HFF-Myc (cell line): ENCODE data around the gene VCP.

ENCODE experiments used
- DNase-seq: peaks from one replicate; pipeline ENCODE4 v3.0.0-alpha.2; 2011; ENCODE audit warnings: low read depth; ENCODE audit errors: extremely low read depth
- H3K4me3 ChIP-seq: replicated peaks from 2 replicates; pipeline ENCODE4 v1.5.1; 2011; ENCODE audit warnings: low read depth, mild to moderate bottlenecking, control low read depth, low read length
- TF ChIP-seq, protein P1 (sequence below): IDR thresholded peaks from 2 replicates; pipeline ENCODE4 v1.5.1; 2012; ENCODE audit warnings: mild to moderate bottlenecking, low read depth, low read length, control low read depth; ENCODE audit errors: missing control alignments

VCP gene

DNA sequence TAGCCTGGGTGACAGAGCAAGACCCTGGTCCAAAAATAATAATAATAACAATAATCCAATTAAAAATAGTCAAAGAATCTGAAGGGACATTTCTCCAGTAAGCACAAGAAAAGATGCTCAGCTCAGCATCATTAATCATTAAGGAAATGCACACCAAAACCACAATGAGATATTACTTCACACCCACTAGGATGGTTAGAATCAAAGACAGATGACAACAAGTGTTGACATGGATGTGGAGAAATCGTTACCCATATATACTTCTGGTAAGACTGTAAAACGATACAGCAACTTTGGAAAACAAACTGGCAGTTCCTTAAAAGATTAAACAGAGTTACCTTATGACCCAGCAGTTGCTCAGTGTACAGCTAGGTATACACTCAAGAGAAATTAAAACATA, 12.7 kb upstream of the VCP start:
- H3K4me3 ChIP-seq = no peak overlapping the region
- TF ChIP-seq, protein P1, sequence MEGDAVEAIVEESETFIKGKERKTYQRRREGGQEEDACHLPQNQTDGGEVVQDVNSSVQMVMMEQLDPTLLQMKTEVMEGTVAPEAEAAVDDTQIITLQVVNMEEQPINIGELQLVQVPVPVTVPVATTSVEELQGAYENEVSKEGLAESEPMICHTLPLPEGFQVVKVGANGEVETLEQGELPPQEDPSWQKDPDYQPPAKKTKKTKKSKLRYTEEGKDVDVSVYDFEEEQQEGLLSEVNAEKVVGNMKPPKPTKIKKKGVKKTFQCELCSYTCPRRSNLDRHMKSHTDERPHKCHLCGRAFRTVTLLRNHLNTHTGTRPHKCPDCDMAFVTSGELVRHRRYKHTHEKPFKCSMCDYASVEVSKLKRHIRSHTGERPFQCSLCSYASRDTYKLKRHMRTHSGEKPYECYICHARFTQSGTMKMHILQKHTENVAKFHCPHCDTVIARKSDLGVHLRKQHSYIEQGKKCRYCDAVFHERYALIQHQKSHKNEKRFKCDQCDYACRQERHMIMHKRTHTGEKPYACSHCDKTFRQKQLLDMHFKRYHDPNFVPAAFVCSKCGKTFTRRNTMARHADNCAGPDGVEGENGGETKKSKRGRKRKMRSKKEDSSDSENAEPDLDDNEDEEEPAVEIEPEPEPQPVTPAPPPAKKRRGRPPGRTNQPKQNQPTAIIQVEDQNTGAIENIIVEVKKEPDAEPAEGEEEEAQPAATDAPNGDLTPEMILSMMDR = no peak
- DNase-seq = no peak

DNA sequence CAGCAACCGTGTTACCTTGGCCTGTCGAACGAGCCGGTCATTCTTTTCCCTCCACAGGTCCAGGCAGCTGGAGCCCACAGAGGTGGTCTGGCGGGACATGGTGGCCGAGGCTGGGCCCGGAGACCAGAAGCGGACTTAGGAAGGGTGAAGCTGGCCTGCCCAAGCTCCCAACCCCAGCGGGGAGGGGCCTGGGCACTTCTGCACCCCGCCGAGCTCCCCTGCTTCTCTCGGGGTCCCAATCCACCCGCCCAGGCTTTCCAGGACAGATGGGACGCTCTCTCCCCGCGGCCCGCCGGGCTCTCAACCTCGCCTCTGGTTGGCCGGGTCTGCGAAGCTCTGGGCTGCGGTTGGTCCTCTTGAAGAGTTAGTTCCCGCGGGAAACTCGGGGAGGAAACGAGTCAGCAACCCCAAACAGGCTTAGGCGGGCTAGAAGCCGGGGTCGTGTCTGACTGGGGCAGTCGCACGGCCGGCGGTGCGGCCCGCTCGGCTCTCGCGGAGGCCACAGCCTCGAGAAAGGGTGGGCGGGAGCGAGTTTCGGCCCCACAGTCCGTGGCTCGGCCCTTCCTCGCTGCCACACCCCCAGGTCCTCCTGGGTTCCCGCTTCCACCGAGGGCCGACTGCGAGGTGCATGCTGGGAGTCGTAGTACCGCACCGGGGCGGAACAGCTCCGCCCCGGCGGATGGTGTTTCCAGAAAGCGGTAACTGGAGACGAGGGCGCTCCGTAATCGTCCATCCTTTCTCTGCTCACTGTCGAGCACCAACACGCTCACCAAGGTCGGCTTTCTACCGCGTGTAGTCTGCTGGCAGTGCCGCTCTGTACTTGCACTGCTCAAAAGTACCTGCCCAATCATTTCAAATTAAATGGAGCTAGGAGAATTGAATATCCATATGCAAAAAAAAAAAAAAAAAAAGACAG, 7.3 kb upstream of the VCP start, which contains the start of gene FANCG:
TSS of gene FANCG (minus strand) at position 517 of the 916 bp plus-strand sequence. CDS start at position 99, 418 bp downstream.
- peak within 1 kb of the TSS; percentile 83 for H3K4me3 ChIP-seq
- peak; percentile 81 for DNase-seq
- TF ChIP-seq, protein P1 = no peak

DNA sequence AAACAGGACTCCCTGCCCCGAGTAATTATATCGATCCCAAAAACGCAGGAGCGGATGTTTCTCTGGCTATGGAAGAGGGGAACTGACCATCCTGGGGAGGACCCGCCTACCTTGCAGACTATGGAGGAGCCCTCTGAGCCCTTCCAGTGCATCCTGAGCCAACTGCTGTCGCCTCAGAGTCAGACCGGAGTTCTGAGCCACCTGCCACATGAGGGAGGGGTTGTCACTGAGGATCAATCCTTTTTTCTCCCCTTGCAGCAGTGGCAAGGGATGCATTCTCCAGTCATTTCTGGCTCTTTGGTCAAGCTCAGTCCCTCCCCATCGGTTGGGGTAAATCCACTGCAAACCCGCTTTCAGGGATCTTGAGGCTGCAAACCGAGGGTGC, 6.6 kb upstream of the VCP start:
- TF ChIP-seq, protein P1 = no peak
- no peak for DNase-seq
- H3K4me3 ChIP-seq = peak overlapping the region; percentile 83

DNA sequence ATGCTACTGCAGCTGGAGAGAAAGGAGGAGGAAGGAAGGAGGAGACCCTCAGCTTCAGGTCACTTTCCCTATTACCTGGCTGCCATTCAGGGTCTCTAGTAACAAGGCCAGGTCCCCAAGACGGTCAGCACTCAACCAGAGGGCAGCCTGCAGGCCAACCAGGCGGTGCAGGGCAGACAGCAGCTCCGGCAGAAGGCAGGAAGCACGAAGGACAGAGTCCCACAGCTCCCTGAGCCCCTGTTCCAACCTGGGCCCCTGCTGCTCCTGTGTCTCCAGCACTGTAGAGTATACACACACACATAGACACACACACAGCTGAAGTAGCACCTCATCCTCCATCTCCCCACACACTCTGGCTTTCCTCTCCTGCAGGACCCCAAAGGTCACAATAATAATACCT, 5.6 kb upstream of the VCP start:
- DNase-seq = no peak
- H3K4me3 ChIP-seq = peak overlapping the region; percentile 83
- TF ChIP-seq, protein P1 = no peak

DNA sequence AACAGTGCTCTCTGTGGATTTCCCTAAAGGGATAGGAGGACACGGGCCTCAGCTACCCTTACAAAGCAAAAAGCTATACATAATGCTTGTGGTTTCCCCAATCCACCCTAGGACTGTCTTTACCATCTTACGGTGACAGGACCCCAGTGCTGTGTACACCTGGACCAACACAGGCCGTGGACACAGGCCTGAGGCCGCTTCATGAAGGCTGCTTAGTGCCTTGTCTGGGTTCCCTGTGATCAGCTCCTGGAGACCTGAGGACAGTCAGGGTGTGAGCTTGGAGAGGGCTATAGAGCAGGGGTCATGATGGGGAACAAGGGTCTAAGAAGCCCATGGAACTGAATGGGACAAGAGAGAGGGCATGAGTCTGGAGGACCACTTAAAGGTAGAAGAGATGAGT, 4.4 kb upstream of the VCP start:
- H3K4me3 ChIP-seq = no peak overlapping the region
- no peak for DNase-seq
- TF ChIP-seq, protein P1 = no peak

DNA sequence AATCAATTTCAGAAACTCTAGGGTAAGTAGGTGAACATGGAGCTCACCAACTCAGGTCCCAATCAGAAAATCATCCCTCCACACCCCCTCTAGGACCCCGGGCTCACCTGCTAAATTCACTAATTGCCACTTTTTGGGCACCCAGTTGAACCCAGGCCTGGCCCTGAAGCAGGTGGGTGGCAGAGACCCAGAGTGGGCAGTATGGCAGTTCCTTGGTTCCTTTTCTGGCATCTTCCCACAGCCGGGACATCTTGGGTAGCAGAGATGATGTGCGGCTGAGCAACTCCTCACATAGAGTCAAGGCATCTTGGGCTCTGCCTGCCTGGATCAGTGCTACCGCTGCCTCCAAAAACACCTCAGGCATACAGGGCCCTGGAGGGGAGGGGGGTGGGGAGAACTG, 2.9 kb upstream of the VCP start:
- DNase-seq = no peak
- H3K4me3 ChIP-seq = no peak overlapping the region
- TF ChIP-seq, protein P1 = no peak
